HL-60 (cell line): ENCODE data around the gene MOCOS.
A peak's percentile ranks its signal among the peaks of the same experiment; 100 is the strongest.

Experiments used
- DNase-seq, 2 experiments: peaks; one replicate each; pipeline ENCODE4 v3.0.0-alpha.2; 2010 to 2020; ENCODE audit warnings: low read depth in 1 of 2, low spot score in 1 of 2
- H3K27ac ChIP-seq: fragments of 250-450 bp; sonication (Bioruptor Pico); replicated peaks from 2 replicates; pipeline ENCODE4 v1.5.1; 2020; ENCODE audit warnings: mild to moderate bottlenecking, moderate library complexity
- H3K27me3 ChIP-seq: fragments of 250-450 bp; sonication (Bioruptor Pico); 2 replicates; pipeline ENCODE4 v1.5.1; 2021; ENCODE audit warnings: mild to moderate bottlenecking, moderate library complexity; ENCODE audit not compliant: insufficient read depth, poor library complexity, severe bottlenecking
- H3K4me3 ChIP-seq: replicated peaks from 2 replicates; pipeline ENCODE4 v1.5.1; 2011; ENCODE audit warnings: mild to moderate bottlenecking, control low read depth, low read length; ENCODE audit not compliant: insufficient read depth
- GABPA ChIP-seq: IDR thresholded peaks from 2 replicates; pipeline ENCODE4 v1.6.1; 2012; ENCODE audit warnings: low read depth
- POLR2AphosphoS5 ChIP-seq: IDR thresholded peaks from 2 replicates; pipeline ENCODE4 v1.6.1; 2012; ENCODE audit warnings: low read depth
- SPI1 ChIP-seq: IDR thresholded peaks from 2 replicates; pipeline ENCODE4 v1.6.1; 2012; ENCODE audit warnings: low read depth, mild to moderate bottlenecking, borderline replicate concordance
- TF ChIP-seq, protein P1 (sequence below): IDR thresholded peaks from one replicate; pipeline ENCODE4 v1.5.1; 2011; ENCODE audit warnings: low read length, control low read depth, inconsistent platforms; ENCODE audit not compliant: insufficient read depth
- TF ChIP-seq, protein P2 (sequence below): IDR thresholded peaks from 2 replicates; pipeline ENCODE4 v1.6.1; 2012; ENCODE audit warnings: low read depth; ENCODE audit not compliant: insufficient replicate concordance

MOCOS gene

DNA sequence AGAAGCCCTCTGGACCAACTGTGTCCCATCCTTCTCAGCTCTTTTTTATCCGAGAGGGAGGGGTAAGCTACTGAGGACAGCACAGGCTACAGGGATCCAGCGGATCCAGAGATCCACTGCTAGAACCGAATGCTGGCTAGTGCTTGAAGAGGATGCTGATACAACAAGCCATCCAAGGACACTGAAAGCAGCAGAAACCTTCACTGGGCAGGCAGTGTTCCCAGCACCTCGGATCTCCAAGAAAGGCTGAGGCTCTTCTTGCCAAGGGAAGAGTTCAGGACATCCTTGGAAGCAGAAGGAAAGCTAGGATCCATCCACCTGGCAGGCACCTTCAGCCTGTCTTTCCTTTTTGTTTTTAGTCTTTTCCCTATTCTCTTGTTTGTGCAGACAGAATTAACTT, 97.0 kb downstream of the MOCOS start:
- Histone ChIP-seq H3K27me3 (peaks cover 23% of the 10 kb centered on the region), H3K4me3 (no peak overlapping the region), H3K27ac (no peak overlapping the region)
- TF ChIP-seq GABPA (no peak), POLR2AphosphoS5 (no peak), SPI1 (no peak)
- TF ChIP-seq, protein P1, sequence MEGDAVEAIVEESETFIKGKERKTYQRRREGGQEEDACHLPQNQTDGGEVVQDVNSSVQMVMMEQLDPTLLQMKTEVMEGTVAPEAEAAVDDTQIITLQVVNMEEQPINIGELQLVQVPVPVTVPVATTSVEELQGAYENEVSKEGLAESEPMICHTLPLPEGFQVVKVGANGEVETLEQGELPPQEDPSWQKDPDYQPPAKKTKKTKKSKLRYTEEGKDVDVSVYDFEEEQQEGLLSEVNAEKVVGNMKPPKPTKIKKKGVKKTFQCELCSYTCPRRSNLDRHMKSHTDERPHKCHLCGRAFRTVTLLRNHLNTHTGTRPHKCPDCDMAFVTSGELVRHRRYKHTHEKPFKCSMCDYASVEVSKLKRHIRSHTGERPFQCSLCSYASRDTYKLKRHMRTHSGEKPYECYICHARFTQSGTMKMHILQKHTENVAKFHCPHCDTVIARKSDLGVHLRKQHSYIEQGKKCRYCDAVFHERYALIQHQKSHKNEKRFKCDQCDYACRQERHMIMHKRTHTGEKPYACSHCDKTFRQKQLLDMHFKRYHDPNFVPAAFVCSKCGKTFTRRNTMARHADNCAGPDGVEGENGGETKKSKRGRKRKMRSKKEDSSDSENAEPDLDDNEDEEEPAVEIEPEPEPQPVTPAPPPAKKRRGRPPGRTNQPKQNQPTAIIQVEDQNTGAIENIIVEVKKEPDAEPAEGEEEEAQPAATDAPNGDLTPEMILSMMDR: no peak
- TF ChIP-seq, protein P2, sequence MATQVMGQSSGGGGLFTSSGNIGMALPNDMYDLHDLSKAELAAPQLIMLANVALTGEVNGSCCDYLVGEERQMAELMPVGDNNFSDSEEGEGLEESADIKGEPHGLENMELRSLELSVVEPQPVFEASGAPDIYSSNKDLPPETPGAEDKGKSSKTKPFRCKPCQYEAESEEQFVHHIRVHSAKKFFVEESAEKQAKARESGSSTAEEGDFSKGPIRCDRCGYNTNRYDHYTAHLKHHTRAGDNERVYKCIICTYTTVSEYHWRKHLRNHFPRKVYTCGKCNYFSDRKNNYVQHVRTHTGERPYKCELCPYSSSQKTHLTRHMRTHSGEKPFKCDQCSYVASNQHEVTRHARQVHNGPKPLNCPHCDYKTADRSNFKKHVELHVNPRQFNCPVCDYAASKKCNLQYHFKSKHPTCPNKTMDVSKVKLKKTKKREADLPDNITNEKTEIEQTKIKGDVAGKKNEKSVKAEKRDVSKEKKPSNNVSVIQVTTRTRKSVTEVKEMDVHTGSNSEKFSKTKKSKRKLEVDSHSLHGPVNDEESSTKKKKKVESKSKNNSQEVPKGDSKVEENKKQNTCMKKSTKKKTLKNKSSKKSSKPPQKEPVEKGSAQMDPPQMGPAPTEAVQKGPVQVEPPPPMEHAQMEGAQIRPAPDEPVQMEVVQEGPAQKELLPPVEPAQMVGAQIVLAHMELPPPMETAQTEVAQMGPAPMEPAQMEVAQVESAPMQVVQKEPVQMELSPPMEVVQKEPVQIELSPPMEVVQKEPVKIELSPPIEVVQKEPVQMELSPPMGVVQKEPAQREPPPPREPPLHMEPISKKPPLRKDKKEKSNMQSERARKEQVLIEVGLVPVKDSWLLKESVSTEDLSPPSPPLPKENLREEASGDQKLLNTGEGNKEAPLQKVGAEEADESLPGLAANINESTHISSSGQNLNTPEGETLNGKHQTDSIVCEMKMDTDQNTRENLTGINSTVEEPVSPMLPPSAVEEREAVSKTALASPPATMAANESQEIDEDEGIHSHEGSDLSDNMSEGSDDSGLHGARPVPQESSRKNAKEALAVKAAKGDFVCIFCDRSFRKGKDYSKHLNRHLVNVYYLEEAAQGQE: no peak
- no peak for DNase-seq

DNA sequence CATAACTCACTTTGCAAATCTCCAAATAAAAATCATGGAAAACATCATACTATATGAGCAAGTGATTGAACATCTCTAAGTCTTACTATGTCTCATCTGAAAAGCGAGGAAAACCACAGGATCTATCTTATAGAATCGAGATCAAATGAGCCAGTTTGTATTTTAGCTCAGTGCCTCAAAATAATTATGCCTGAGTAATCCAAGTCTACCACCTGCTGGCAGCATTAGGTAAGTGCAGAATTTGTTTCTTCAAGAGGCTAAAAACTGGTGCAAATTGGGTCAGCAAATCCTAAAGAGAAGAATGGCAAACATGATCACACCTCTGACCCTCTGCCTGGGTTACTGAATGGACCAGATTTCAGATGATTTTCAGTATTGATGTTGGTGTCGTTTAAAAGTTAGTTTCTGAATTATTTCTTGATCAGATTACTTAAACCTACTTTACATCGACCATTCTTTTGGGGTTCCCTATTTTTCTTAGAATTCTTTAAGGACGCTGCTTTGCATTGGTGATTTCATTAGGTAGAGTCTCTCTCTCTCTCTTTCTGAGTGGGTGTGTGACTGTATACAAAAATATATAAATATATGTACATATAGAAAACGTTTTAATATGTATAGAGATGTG, 97.5 kb downstream of the MOCOS start:
- H3K4me3 ChIP-seq: no peak overlapping the region
- TF ChIP-seq, protein P2: no peak
- TF ChIP-seq SPI1 (no peak), GABPA (no peak), POLR2AphosphoS5 (no peak)
- TF ChIP-seq, protein P1: peak; percentile 95
- no peak overlapping the region for H3K27ac ChIP-seq
- peaks cover 21% of the 10 kb centered on the region for H3K27me3 ChIP-seq
- DNase-seq: peak in 1 of 2 experiments; percentile 47

DNA sequence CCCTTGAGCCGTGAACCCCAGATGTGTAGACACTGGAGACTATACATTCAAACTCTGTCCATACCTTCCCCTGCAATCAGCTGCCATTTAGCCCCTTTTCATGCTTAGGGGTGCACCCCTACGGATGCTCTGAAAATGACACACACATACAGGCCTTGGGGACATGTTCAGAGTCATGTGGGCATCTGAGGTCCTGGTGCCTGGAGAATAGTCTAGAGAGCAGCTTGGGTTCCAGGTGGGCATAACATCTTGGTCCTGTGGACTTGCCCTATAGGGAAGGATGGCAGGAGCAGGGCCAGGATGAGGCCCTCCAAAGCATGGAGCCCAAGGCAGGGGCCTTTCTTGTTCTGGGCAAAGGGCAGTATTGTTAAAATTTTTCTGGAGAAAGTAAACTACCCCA, 100.4 kb downstream of the MOCOS start:
- no peak for TF ChIP-seq GABPA
- no peak for TF ChIP-seq POLR2AphosphoS5
- TF ChIP-seq, protein P2: no peak
- TF ChIP-seq SPI1: no peak
- TF ChIP-seq, protein P1: no peak
- H3K27ac ChIP-seq: no peak overlapping the region
- peaks cover 16% of the 10 kb centered on the region for H3K27me3 ChIP-seq
- no peak overlapping the region for H3K4me3 ChIP-seq
- DNase-seq: no peak
